ENCODE results near the gene CBLB.

Gene CBLB

DNA sequence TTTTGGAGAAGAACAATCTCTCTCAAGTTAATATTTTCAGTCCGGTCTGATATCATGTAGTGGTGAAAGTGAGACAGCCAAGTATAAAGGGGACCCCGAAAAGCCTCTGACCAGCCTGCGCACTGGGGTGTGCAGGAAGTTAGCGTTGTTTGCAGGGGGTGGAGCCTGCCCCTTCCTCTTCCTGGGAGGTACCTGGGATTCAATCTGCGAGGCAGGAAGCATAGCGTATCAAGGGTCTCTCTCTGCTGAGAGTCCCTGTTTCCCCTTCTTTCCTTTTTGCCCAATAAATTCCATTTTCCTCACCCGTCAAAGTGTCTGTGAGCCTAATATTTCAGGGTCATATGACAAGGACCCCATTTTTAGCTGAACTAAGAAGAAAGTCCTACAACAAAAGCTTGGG lies 44.8 kb upstream of the CBLB start:
- Histone ChIP-seq H3K9ac (ENCODE audit: low read depth, low read length, poor library complexity, severe bottlenecking) (no peak overlapping the region), H3K27me3 (ENCODE audit: insufficient read depth, low read length, poor library complexity, severe bottlenecking) (no peaks in the 10 kb centered on the region)

DNA sequence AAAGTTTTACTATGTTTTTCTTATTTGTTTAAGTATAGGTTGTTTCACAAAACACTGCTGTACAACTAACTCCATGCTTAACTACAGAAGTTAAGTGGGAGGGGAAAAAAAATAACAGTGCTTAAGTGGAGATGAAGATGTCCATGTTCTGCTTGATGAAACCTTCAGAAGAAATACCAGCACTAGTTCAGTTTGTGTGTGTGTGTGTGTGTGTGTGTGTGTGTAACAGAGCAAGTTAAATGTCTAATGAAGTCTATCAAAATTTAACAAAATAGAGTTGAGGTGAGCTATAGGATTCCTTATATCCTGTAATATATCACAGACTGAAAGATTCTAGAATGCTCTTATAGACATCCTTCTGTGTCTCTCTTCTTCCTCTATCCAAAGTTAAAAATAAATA lies 44.1 kb upstream of the CBLB start:
- no peaks in the 10 kb centered on the region for H3F3A ChIP-seq (ENCODE audit: low read depth)
- no peaks in the 10 kb centered on the region for H3K79me2 ChIP-seq (ENCODE audit: insufficient read depth, low read length)
- no peaks in the 10 kb centered on the region for H3K4me1 ChIP-seq (ENCODE audit: insufficient read depth, low read length, poor library complexity, severe bottlenecking)
- TF ChIP-seq, protein P1, sequence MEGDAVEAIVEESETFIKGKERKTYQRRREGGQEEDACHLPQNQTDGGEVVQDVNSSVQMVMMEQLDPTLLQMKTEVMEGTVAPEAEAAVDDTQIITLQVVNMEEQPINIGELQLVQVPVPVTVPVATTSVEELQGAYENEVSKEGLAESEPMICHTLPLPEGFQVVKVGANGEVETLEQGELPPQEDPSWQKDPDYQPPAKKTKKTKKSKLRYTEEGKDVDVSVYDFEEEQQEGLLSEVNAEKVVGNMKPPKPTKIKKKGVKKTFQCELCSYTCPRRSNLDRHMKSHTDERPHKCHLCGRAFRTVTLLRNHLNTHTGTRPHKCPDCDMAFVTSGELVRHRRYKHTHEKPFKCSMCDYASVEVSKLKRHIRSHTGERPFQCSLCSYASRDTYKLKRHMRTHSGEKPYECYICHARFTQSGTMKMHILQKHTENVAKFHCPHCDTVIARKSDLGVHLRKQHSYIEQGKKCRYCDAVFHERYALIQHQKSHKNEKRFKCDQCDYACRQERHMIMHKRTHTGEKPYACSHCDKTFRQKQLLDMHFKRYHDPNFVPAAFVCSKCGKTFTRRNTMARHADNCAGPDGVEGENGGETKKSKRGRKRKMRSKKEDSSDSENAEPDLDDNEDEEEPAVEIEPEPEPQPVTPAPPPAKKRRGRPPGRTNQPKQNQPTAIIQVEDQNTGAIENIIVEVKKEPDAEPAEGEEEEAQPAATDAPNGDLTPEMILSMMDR (conservative IDR thresholded peaks at IDR 0.05; ENCODE audit: low read length) = no peak
- no peak for TF ChIP-seq EZH2phosphoT487 (IDR thresholded peaks at IDR 0.05; ENCODE audit: borderline replicate concordance)
- H4K20me1 ChIP-seq (ENCODE audit: insufficient read depth, low read length, poor library complexity, severe bottlenecking) = no peaks in the 10 kb centered on the region
- H2AFZ ChIP-seq (ENCODE audit: low read length) = no peak overlapping the region
- H3K9me3 ChIP-seq (ENCODE audit: insufficient read depth, low read depth, low read length) = 0 out of 2 replicates have a peak, but pooled peaks cover 3% of the 10 kb centered on the region
- no peaks in the 10 kb centered on the region for H3K36me3 ChIP-seq (ENCODE audit: insufficient read depth, low read length)
- no peaks in the 10 kb centered on the region for H3K27me3 ChIP-seq (ENCODE audit: insufficient read depth, low read length, poor library complexity, severe bottlenecking)
- no peak overlapping the region for H3K4me3 ChIP-seq (ENCODE audit: low read length, poor library complexity, severe bottlenecking)
- no peak overlapping the region for H3K4me2 ChIP-seq (ENCODE audit: low read depth, low read length, poor library complexity, severe bottlenecking)
- H3K9me2 ChIP-seq (replicated peaks; ENCODE audit: low read depth, low read length) = no peaks in the 10 kb centered on the region
- H3K9ac ChIP-seq (ENCODE audit: low read depth, low read length, poor library complexity, severe bottlenecking) = no peak overlapping the region

More for the DNA sequence above, 44.8 kb upstream of the CBLB start:
- Histone ChIP-seq H3K4me1 (ENCODE audit: insufficient read depth, low read length, poor library complexity, severe bottlenecking) (no peaks in the 10 kb centered on the region), H2AFZ (ENCODE audit: low read length) (no peak overlapping the region), H3K79me2 (ENCODE audit: insufficient read depth, low read length) (no peaks in the 10 kb centered on the region), H3K4me2 (ENCODE audit: low read depth, low read length, poor library complexity, severe bottlenecking) (no peak overlapping the region), H3K9me2 (replicated peaks; ENCODE audit: low read depth, low read length) (no peaks in the 10 kb centered on the region), H3K36me3 (ENCODE audit: insufficient read depth, low read length) (no peaks in the 10 kb centered on the region), H4K20me1 (ENCODE audit: insufficient read depth, low read length, poor library complexity, severe bottlenecking) (no peaks in the 10 kb centered on the region), H3K4me3 (ENCODE audit: low read length, poor library complexity, severe bottlenecking) (no peak overlapping the region), H3F3A (ENCODE audit: low read depth) (no peaks in the 10 kb centered on the region), H3K9me3 (ENCODE audit: insufficient read depth, low read depth, low read length) (0 out of 2 replicates have a peak, but pooled peaks cover 3% of the 10 kb centered on the region)
- no peak for TF ChIP-seq EZH2phosphoT487 (IDR thresholded peaks at IDR 0.05; ENCODE audit: borderline replicate concordance)
- TF ChIP-seq, protein P1 (conservative IDR thresholded peaks at IDR 0.05; ENCODE audit: low read length) = no peak

DNA sequence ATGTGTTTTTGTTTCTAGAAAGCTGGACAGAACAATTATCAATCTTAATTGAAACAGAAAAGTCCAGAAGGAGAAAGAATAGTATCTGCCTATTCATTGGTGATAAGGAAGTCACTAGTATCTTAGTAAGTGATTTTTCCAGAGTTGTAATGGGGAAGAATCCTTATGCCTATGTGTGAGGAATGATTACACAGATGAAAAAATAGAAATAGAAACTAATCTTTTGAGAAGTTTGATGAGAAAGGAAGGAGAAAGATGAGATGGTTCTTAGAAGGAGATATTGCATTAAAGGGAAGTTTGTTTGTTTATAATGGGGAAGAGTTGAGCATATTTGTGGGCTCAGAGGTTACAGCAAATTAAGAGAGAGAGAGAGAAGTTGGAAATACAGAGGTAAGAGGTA lies 42.7 kb upstream of the CBLB start:
- Histone ChIP-seq H4K20me1 (ENCODE audit: insufficient read depth, low read length, poor library complexity, severe bottlenecking) (no peaks in the 10 kb centered on the region), H3K27me3 (ENCODE audit: insufficient read depth, low read length, poor library complexity, severe bottlenecking) (no peaks in the 10 kb centered on the region), H3K4me1 (ENCODE audit: insufficient read depth, low read length, poor library complexity, severe bottlenecking) (peaks cover 9% of the 10 kb centered on the region), H3K9ac (ENCODE audit: low read depth, low read length, poor library complexity, severe bottlenecking) (no peak overlapping the region), H3F3A (ENCODE audit: low read depth) (no peaks in the 10 kb centered on the region), H2AFZ (ENCODE audit: low read length) (no peak overlapping the region), H3K9me2 (replicated peaks; ENCODE audit: low read depth, low read length) (no peaks in the 10 kb centered on the region), H3K4me3 (ENCODE audit: low read length, poor library complexity, severe bottlenecking) (no peak overlapping the region), H3K9me3 (ENCODE audit: insufficient read depth, low read depth, low read length) (0 out of 2 replicates have a peak, but pooled peaks cover 3% of the 10 kb centered on the region), H3K79me2 (ENCODE audit: insufficient read depth, low read length) (no peaks in the 10 kb centered on the region), H3K36me3 (ENCODE audit: insufficient read depth, low read length) (no peaks in the 10 kb centered on the region), H3K4me2 (ENCODE audit: low read depth, low read length, poor library complexity, severe bottlenecking) (no peak overlapping the region)
- no peak for TF ChIP-seq EZH2phosphoT487 (IDR thresholded peaks at IDR 0.05; ENCODE audit: borderline replicate concordance)
- TF ChIP-seq, protein P1 (conservative IDR thresholded peaks at IDR 0.05; ENCODE audit: low read length) = no peak
